Activated CD4-positive, alpha-beta T cell treated with anti-CD3 and anti-CD28 coated beads, Interleukin-2, amount 50 U/mL, for 16 hours (primary cell): ENCODE results near the gene KDM8.
A peak's percentile ranks its signal among the peaks of the same experiment; 100 is the strongest.
"Not testable (repeated sequence)": the region's sequence is repeated elsewhere in the genome, so short reads cannot be mapped to it uniquely, and the experiment has no call there.

ENCODE experiments used
- DNase-seq: peaks from one replicate; pipeline ENCODE4 v3.0.0-alpha.2; 2020

The KDM8 gene

GRCh38 chr16:27193300-27193990 lies 9.9 kb upstream of the KDM8 start:
- DNase-seq = no peak

GRCh38 chr16:27195076-27195741 lies 8.1 kb upstream of the KDM8 start:
- DNase-seq = no peak

- no peak for DNase-seq
Observed at GRCh38 chr16:27195941-27196595, 7.3 kb upstream of the KDM8 start.

- DNase-seq = no peak
Observed at GRCh38 chr16:27197004-27197403, 6.3 kb upstream of the KDM8 start.

- DNase-seq = no peak
Observed at GRCh38 chr16:27198451-27199234, 4.7 kb upstream of the KDM8 start.

GRCh38 chr16:27199235-27199586 lies 4.1 kb upstream of the KDM8 start:
- no peak for DNase-seq

- DNase-seq = peak; percentile 81
Observed at GRCh38 chr16:27199736-27200135, 3.6 kb upstream of the KDM8 start.

GRCh38 chr16:27200914-27201313 lies 2.4 kb upstream of the KDM8 start:
- not testable (repeated sequence) for DNase-seq

- DNase-seq = peak; percentile 91
Observed at GRCh38 chr16:27202923-27203506, 311 bp upstream of the KDM8 start.

- DNase-seq = no peak
Observed at GRCh38 chr16:27204312-27204915, 1.1 kb downstream of the KDM8 start.

GRCh38 chr16:27205423-27206065 lies 2.2 kb downstream of the KDM8 start:
- DNase-seq = no peak

GRCh38 chr16:27207121-27207520 lies 3.8 kb downstream of the KDM8 start:
- not testable (repeated sequence) for DNase-seq

- DNase-seq = no peak
Observed at GRCh38 chr16:27208081-27208680, 4.9 kb downstream of the KDM8 start.

- no peak for DNase-seq
Observed at GRCh38 chr16:27208796-27209195, 5.5 kb downstream of the KDM8 start.

GRCh38 chr16:27209591-27209990 lies 6.3 kb downstream of the KDM8 start:
- DNase-seq = no peak

GRCh38 chr16:27210174-27210573 lies 6.8 kb downstream of the KDM8 start:
- DNase-seq = no peak

GRCh38 chr16:27211026-27211425 lies 7.7 kb downstream of the KDM8 start:
- DNase-seq = no peak

GRCh38 chr16:27214084-27214961 lies 11.0 kb downstream of the KDM8 start:
- no peak for DNase-seq

- no peak for DNase-seq
Observed at GRCh38 chr16:27215660-27216059, 12.3 kb downstream of the KDM8 start.

- DNase-seq = no peak
Observed at GRCh38 chr16:27216297-27216885, 13.1 kb downstream of the KDM8 start.
